ENCODE measurements around the gene SEC24C.
"Not testable (repeated sequence)": the region's sequence is repeated elsewhere in the genome, so short reads cannot be mapped to it uniquely, and the experiment has no call there.

GRCh38 chr10:73711683-73712082 lies 32.5 kb upstream of the SEC24C start:
- not testable (repeated sequence) for TF ChIP-seq CTCF (conservative IDR thresholded peaks at IDR 0.05); ZFX (IDR thresholded peaks at IDR 0.05)

Measured in C4-2B (cell line).